ENCODE results near the gene RPGRIP1L. TPM values are rescaled to one million over a fixed set of nuclear protein-coding genes. Genes with fewer than 3 reads are reported as not detected.
"Not testable (repeated sequence)": the region's sequence is repeated elsewhere in the genome, so short reads cannot be mapped to it uniquely, and the experiment has no call there.

Gene RPGRIP1L
- total RNA-seq, 3 donors from 2014 or later, result 3.2 to 7.5 (median 7.5) TPM

DNA sequence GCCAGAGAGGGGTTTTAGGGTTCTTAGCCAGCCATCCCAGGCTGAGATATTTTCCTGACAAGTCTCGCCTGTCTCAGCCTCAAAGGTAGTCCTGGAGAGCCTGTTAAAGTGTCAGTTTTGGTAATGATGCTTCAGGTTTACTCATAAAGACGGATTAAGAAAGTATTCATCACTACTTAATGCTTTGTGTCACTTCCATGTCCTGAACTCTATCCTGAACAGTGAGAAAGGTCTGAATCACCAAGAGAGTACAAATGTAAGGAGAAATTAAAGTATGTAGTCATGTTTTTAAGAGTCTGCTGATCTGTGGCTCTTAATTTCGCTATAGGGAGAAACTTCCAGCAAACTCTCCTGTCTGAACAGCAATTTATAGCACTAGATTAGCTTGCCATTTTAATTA is 14.0 kb downstream of the RPGRIP1L start:
- no peak overlapping the region for H3K27ac ChIP-seq
- no peaks in the 10 kb centered on the region for H3K36me3 ChIP-seq
- no peak overlapping the region for H3K4me3 ChIP-seq
- DNase-seq (ENCODE audit: low spot score in 2 of 2), result no peak
- TF ChIP-seq POLR2AphosphoS5 (IDR thresholded peaks at IDR 0.05), result no peak
- TF ChIP-seq, protein P1, sequence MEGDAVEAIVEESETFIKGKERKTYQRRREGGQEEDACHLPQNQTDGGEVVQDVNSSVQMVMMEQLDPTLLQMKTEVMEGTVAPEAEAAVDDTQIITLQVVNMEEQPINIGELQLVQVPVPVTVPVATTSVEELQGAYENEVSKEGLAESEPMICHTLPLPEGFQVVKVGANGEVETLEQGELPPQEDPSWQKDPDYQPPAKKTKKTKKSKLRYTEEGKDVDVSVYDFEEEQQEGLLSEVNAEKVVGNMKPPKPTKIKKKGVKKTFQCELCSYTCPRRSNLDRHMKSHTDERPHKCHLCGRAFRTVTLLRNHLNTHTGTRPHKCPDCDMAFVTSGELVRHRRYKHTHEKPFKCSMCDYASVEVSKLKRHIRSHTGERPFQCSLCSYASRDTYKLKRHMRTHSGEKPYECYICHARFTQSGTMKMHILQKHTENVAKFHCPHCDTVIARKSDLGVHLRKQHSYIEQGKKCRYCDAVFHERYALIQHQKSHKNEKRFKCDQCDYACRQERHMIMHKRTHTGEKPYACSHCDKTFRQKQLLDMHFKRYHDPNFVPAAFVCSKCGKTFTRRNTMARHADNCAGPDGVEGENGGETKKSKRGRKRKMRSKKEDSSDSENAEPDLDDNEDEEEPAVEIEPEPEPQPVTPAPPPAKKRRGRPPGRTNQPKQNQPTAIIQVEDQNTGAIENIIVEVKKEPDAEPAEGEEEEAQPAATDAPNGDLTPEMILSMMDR (IDR thresholded peaks at IDR 0.05), result no peak
- no peak for TF ChIP-seq POLR2A (IDR thresholded peaks at IDR 0.05)
- no peaks in the 10 kb centered on the region for H3K9me3 ChIP-seq
- H3K27me3 ChIP-seq, result no peaks in the 10 kb centered on the region
- intact Hi-C loops (cut with DNase I; ENCODE audit: low total_unique reads), result no loop called here
- no peaks in the 10 kb centered on the region for H3K4me1 ChIP-seq

DNA sequence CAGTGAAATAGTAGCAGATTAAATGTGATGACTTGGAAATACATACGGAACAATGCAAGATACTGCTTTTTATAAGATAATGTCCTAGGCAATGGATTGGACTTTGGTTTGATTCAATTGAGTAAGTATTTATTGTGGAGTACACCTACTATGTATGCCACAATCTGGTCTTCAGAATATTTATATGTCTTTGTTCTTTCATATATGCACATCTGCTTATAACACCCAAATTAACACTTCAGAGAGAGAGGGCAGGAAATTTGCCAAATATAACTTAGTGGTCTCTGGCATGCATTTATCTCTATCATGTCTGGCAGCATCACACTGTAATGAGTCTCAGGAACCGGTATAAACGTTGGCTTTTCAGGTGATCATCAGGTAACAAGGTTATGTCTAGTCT is 16.9 kb downstream of the RPGRIP1L start:
- H3K36me3 ChIP-seq, result no peaks in the 10 kb centered on the region
- intact Hi-C loops (cut with DNase I; ENCODE audit: low total_unique reads), result no loop called here
- H3K27me3 ChIP-seq, result no peaks in the 10 kb centered on the region
- H3K27ac ChIP-seq, result no peak overlapping the region
- no peak for DNase-seq (ENCODE audit: low spot score in 2 of 2)
- H3K9me3 ChIP-seq, result no peaks in the 10 kb centered on the region
- no peaks in the 10 kb centered on the region for H3K4me1 ChIP-seq
- H3K4me3 ChIP-seq, result no peak overlapping the region
- TF ChIP-seq POLR2AphosphoS5 (IDR thresholded peaks at IDR 0.05) (no peak), POLR2A (IDR thresholded peaks at IDR 0.05) (no peak)
- TF ChIP-seq, protein P1 (IDR thresholded peaks at IDR 0.05), result no peak

DNA sequence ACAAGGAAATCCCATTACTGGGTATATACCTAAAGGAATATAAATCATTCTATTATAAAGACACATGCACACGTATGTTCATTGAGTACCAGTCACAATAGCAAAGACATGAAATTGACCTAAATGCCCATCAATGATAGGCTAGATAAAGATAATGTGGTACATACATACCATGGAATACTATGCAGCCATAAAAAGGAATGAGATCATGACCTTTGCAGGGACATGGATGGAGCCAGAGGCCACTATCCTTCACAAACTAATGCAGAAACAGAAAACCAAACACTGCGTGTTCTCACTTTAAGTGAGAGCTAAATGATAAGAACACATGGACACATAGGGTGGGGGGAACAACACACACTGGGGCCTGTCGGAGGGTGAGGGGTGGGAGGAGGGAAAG is 18.3 kb downstream of the RPGRIP1L start:
- H3K4me3 ChIP-seq; H3K9me3 ChIP-seq; H3K36me3 ChIP-seq; intact Hi-C loops (cut with DNase I; ENCODE audit: low total_unique reads); H3K27me3 ChIP-seq; H3K4me1 ChIP-seq; H3K27ac ChIP-seq; DNase-seq (ENCODE audit: low spot score in 2 of 2): not testable (repeated sequence)

DNA sequence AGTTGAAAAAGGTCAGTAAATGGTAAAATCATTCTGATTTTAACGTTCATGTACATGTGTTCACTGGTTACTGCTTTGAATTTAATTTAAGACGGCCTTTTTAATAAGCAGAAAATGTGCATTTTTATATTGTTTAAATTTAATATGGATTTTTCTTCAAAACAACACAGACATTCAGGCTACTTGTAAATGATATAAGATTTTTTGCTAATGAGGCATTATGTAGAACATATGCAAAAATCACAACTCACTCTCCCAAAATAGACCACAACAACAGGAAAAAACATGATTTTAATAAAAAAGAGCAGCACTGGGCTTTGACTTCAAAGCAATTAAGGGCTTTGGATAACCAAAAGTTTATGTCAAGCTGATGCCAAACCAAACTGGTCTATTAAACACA is 22.3 kb downstream of the RPGRIP1L start:
- no peak overlapping the region for H3K4me3 ChIP-seq
- no peak for DNase-seq (ENCODE audit: low spot score in 2 of 2)
- no peaks in the 10 kb centered on the region for H3K9me3 ChIP-seq
- no peaks in the 10 kb centered on the region for H3K27me3 ChIP-seq
- H3K36me3 ChIP-seq, result no peaks in the 10 kb centered on the region
- H3K27ac ChIP-seq, result no peak overlapping the region
- intact Hi-C loops (cut with DNase I; ENCODE audit: low total_unique reads), result no loop called here
- H3K4me1 ChIP-seq, result no peaks in the 10 kb centered on the region
- TF ChIP-seq, protein P1 (IDR thresholded peaks at IDR 0.05), result no peak
- no peak for TF ChIP-seq POLR2AphosphoS5 (IDR thresholded peaks at IDR 0.05)
- TF ChIP-seq POLR2A (IDR thresholded peaks at IDR 0.05), result no peak

DNA sequence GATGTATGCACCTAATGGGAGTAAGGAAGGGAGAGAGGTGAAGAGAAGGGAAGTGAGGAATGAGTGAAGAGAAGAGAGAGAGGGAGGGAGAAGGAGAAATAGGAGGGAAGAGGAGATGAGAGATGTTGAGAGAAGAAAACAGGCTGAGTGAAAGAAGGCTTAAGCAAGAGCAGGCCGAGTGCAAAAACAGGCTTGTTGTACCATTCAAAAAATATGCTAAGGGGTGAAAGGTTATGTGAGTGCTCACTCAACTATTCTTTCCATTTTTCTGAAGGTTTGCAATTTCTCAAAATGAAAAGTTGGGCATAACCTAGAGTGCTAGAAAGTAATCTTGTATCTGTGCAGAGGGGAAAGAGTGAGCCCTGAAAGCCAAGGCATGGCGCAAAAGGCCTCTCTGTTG is 22.9 kb downstream of the RPGRIP1L start:
- H3K36me3 ChIP-seq, result no peaks in the 10 kb centered on the region
- no peak overlapping the region for H3K27ac ChIP-seq
- H3K4me1 ChIP-seq, result no peaks in the 10 kb centered on the region
- no peaks in the 10 kb centered on the region for H3K9me3 ChIP-seq
- H3K4me3 ChIP-seq, result no peak overlapping the region
- TF ChIP-seq, protein P1 (IDR thresholded peaks at IDR 0.05), result no peak
- no peak for TF ChIP-seq POLR2A (IDR thresholded peaks at IDR 0.05)
- TF ChIP-seq POLR2AphosphoS5 (IDR thresholded peaks at IDR 0.05), result no peak
- DNase-seq (ENCODE audit: low spot score in 2 of 2), result no peak
- intact Hi-C loops (cut with DNase I; ENCODE audit: low total_unique reads), result no loop called here
- no peaks in the 10 kb centered on the region for H3K27me3 ChIP-seq

DNA sequence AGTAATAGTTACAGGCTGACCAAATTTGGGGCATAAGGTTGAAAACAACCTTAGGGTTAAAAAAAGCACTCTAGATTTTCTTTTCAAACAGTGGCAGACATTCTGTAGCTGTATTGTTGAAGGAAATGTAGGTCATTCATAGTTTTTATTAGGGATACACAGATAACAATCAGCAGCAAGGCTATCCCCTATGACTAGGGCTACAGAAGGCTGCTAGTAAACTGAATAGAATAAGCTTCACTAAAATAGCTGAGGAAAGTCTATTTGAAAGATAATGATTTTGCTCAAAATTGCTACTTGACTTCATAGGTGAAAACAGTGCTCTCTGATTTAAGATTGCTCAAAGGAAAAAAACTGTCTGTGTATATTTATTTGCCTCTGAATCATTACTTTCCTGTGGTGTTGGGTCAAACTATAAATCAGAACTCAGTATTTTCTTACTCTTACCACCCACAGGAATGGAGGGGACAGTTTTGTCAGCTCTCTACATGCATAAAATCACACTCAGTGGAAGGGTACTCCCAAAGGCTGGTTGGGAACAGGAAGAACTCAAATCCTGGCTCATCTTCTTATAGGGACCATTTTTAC is 24.8 kb downstream of the RPGRIP1L start:
- Histone ChIP-seq H3K9me3 (no peaks in the 10 kb centered on the region), H3K4me1 (no peaks in the 10 kb centered on the region), H3K36me3 (no peaks in the 10 kb centered on the region), H3K27me3 (no peaks in the 10 kb centered on the region), H3K4me3 (no peak overlapping the region), H3K27ac (no peak overlapping the region)
- DNase-seq (ENCODE audit: low spot score in 2 of 2), result no peak
- TF ChIP-seq, protein P1 (IDR thresholded peaks at IDR 0.05), result no peak
- TF ChIP-seq POLR2AphosphoS5 (IDR thresholded peaks at IDR 0.05), result no peak
- TF ChIP-seq POLR2A (IDR thresholded peaks at IDR 0.05), result no peak
- intact Hi-C loops (cut with DNase I; ENCODE audit: low total_unique reads), result no loop called here
